Measurements from ENCODE around the gene USF1. TPM values are rescaled to one million over a fixed set of nuclear protein-coding genes. Genes with fewer than 3 reads are reported as not detected.

Gene USF1
- total RNA-seq, 1 donor from 2014 or later = 74.4 TPM

GRCh38 chr1:161008869-161009510 lies 36.8 kb downstream of the USF1 start:
- H3K79me2 ChIP-seq (ENCODE audit: low read depth) = peaks cover 100% of the 10 kb centered on the region
- H3K9ac ChIP-seq = no peak overlapping the region
- H3K36me3 ChIP-seq = no peaks in the 10 kb centered on the region
- H3F3A ChIP-seq (ENCODE audit: low read depth) = no peaks in the 10 kb centered on the region
- Mint-ChIP-seq H3K4me1 (peaks cover 3% of the 10 kb centered on the region), H3K27ac (no peak overlapping the region), H3K4me3 (no peak overlapping the region), H3K9me3 (no peaks in the 10 kb centered on the region), H3K36me3 (no peaks in the 10 kb centered on the region), H3K27me3 (ENCODE audit: insufficient read depth, low read depth) (peaks cover 3% of the 10 kb centered on the region)
- H3K27me3 ChIP-seq = no peaks in the 10 kb centered on the region
- H3K9me3 ChIP-seq (ENCODE audit: low read depth) = no peaks in the 10 kb centered on the region
- H3K4me3 ChIP-seq = no peak overlapping the region
- no peaks in the 10 kb centered on the region for H3K4me1 ChIP-seq
- H2AFZ ChIP-seq (replicated peaks) = no peak overlapping the region
- H3K27ac ChIP-seq = no peak overlapping the region
- DNase-seq (ENCODE audit: low spot score) = no peak
- H4K20me1 ChIP-seq (ENCODE audit: low read depth) = peaks cover 65% of the 10 kb centered on the region
- no peak overlapping the region for H3K4me2 ChIP-seq
- no peak for TF ChIP-seq EZH2phosphoT487 (IDR thresholded peaks at IDR 0.05)
- TF ChIP-seq EZH2 (IDR thresholded peaks at IDR 0.05) = no peak
- no peak for TF ChIP-seq CTCF (IDR thresholded peaks at IDR 0.05)

- H3K4me1 Mint-ChIP-seq = no peaks in the 10 kb centered on the region
- H3K79me2 ChIP-seq (ENCODE audit: low read depth) = peaks cover 86% of the 10 kb centered on the region
Measured at GRCh38 chr1:161007369-161007768, 38.4 kb downstream of the USF1 start.

GRCh38 chr1:161006563-161006962 lies 39.2 kb downstream of the USF1 start:
- no peak for DNase-seq (ENCODE audit: low spot score)
- peaks cover 2% of the 10 kb centered on the region for H3K27me3 Mint-ChIP-seq (ENCODE audit: insufficient read depth, low read depth)
- H3K4me3 Mint-ChIP-seq = no peak overlapping the region
- H3K4me2 ChIP-seq = no peak overlapping the region
- H3K36me3 Mint-ChIP-seq = no peaks in the 10 kb centered on the region
- H3K9me3 Mint-ChIP-seq = no peaks in the 10 kb centered on the region
- H3K4me1 ChIP-seq = no peaks in the 10 kb centered on the region
- H2AFZ ChIP-seq (replicated peaks) = no peak overlapping the region
- no peaks in the 10 kb centered on the region for H3K4me1 Mint-ChIP-seq
- no peaks in the 10 kb centered on the region for H3K36me3 ChIP-seq
- H3K79me2 ChIP-seq (ENCODE audit: low read depth) = peaks cover 77% of the 10 kb centered on the region
- no peak overlapping the region for H3K4me3 ChIP-seq
- H4K20me1 ChIP-seq (ENCODE audit: low read depth) = peaks cover 46% of the 10 kb centered on the region
- H3F3A ChIP-seq (ENCODE audit: low read depth) = no peaks in the 10 kb centered on the region
- no peak overlapping the region for H3K9ac ChIP-seq
- H3K27ac Mint-ChIP-seq = no peak overlapping the region
- no peaks in the 10 kb centered on the region for H3K27me3 ChIP-seq
- no peaks in the 10 kb centered on the region for H3K9me3 ChIP-seq (ENCODE audit: low read depth)
- H3K27ac ChIP-seq = no peak overlapping the region
- no peak for TF ChIP-seq CTCF (IDR thresholded peaks at IDR 0.05)
- no peak for TF ChIP-seq EZH2phosphoT487 (IDR thresholded peaks at IDR 0.05)
- no peak for TF ChIP-seq EZH2 (IDR thresholded peaks at IDR 0.05)

More at GRCh38 chr1:161007369-161007768, 38.4 kb downstream of the USF1 start:
- no peaks in the 10 kb centered on the region for H3K36me3 Mint-ChIP-seq
- no peaks in the 10 kb centered on the region for H3F3A ChIP-seq (ENCODE audit: low read depth)
- no peak for DNase-seq (ENCODE audit: low spot score)
- no peaks in the 10 kb centered on the region for H3K27me3 ChIP-seq
- no peaks in the 10 kb centered on the region for H3K4me1 ChIP-seq
- no peaks in the 10 kb centered on the region for H3K9me3 ChIP-seq (ENCODE audit: low read depth)
- H2AFZ ChIP-seq (replicated peaks) = no peak overlapping the region
- no peak overlapping the region for H3K9ac ChIP-seq
- no peak overlapping the region for H3K27ac Mint-ChIP-seq
- H3K36me3 ChIP-seq = no peaks in the 10 kb centered on the region
- TF ChIP-seq EZH2phosphoT487 (IDR thresholded peaks at IDR 0.05) = no peak
- H3K4me3 ChIP-seq = no peak overlapping the region
- H4K20me1 ChIP-seq (ENCODE audit: low read depth) = peaks cover 51% of the 10 kb centered on the region
- no peak overlapping the region for H3K4me3 Mint-ChIP-seq
- H3K4me2 ChIP-seq = no peak overlapping the region
- H3K27me3 Mint-ChIP-seq (ENCODE audit: insufficient read depth, low read depth) = peaks cover 2% of the 10 kb centered on the region
- no peak overlapping the region for H3K27ac ChIP-seq
- H3K9me3 Mint-ChIP-seq = no peaks in the 10 kb centered on the region

- DNase-seq (ENCODE audit: low spot score) = no peak
- Mint-ChIP-seq H3K4me1 (peaks cover 5% of the 10 kb centered on the region), H3K9me3 (no peaks in the 10 kb centered on the region), H3K4me3 (no peak overlapping the region), H3K27me3 (ENCODE audit: insufficient read depth, low read depth) (no peaks in the 10 kb centered on the region), H3K36me3 (no peaks in the 10 kb centered on the region), H3K27ac (no peak overlapping the region)
- no peaks in the 10 kb centered on the region for H3K4me1 ChIP-seq
- H2AFZ ChIP-seq (replicated peaks) = no peak overlapping the region
- no peak overlapping the region for H3K4me2 ChIP-seq
- H3K9me3 ChIP-seq (ENCODE audit: low read depth) = no peaks in the 10 kb centered on the region
- H3K4me3 ChIP-seq = no peak overlapping the region
- H3K9ac ChIP-seq = no peak overlapping the region
- H3K27me3 ChIP-seq = no peaks in the 10 kb centered on the region
- no peaks in the 10 kb centered on the region for H3F3A ChIP-seq (ENCODE audit: low read depth)
- peaks cover 27% of the 10 kb centered on the region for H3K79me2 ChIP-seq (ENCODE audit: low read depth)
- no peak overlapping the region for H3K27ac ChIP-seq
- no peaks in the 10 kb centered on the region for H3K36me3 ChIP-seq
- TF ChIP-seq EZH2phosphoT487 (IDR thresholded peaks at IDR 0.05) (no peak), EZH2 (IDR thresholded peaks at IDR 0.05) (no peak), CTCF (IDR thresholded peaks at IDR 0.05) (no peak)
- peaks cover 12% of the 10 kb centered on the region for H4K20me1 ChIP-seq (ENCODE audit: low read depth)
Measured at GRCh38 chr1:161001525-161001924, 44.3 kb downstream of the USF1 start.

Data from neural progenitor cell (in vitro differentiated cells).